GM18498 (cell line): Measurements from ENCODE around the gene SH2B3.
"Not testable (repeated sequence)": the region's sequence is repeated elsewhere in the genome, so short reads cannot be mapped to it uniquely, and the experiment has no call there.

Experiments
- ATAC-seq: cut with Tn5 transposase; IDR thresholded peaks from one replicate; pipeline ENCODE4 v1.9.1; 2021; ENCODE audit warnings: mild to moderate bottlenecking, moderate library complexity; ENCODE audit not compliant: unreplicated experiment

The SH2B3 gene

DNA sequence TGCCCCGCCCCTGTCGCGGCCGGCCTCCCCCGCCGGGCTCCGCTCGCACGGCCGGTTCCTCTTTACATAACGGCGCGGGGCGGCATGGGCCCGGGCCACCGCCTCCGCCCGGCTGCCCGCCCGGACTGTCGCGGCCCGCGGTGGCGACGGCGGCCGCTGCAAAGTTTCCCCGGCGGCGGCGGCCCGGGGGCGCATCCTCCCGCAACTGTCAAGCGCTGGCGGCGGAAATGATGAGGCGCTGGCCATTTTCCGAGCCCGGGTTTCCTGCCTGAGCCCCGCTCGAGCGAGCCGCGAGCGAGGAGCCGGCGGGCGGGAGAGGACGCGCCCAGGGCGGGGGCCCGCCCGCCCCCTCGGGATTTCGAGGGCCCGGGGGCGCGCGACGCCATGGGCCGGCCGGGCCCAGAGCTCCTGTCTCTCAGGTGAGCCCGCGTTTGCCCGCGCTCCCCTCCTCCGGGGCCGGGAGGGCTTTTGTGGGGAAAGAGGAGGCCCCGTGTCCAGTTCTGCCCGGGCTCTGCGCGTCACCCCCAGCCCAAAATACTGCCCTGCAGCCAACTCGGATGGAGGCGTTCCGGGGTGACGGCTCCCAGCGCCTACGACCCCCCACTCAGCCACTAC lies at the start of gene SH2B3:
Gene SH2B3, plus strand, starts transcription at position 65 of the 615 bp plus-strand sequence. CDS start 12,223 bp downstream, outside the sequence.
- ATAC-seq: peak; percentile 11

DNA sequence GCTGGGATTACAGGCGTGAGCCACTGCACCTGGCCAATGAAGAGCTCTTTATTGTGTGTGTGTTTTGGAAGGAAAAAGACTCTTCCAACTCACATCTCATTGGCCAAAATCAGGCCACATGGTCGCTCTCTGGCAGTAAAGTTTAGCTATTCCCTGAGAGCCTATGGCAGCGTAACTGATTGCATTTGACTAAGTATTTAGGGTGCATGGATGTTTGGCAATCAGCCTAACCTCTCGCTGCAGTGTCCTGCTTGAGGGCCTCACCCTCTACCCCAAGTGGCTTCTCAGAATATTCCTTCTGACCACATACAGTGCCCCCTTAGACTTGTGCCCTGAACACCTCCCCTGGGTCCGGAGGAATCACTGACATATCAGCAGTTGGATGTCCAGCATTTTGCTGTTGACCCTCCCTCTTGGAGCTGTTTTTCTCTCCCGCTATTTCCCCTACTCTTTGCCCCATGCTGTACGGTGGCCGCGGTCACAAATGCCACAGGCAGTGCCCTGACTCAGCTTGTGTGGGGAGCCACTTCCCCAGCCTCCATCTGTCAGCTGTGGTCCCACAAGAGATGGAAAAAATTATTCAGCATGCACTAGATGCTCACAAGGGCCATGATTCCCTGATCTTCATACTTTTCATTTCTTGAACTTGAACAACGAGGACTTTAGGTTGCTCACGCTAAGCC lies 46.4 kb upstream of the SH2B3 start:
- ATAC-seq: no peak

DNA sequence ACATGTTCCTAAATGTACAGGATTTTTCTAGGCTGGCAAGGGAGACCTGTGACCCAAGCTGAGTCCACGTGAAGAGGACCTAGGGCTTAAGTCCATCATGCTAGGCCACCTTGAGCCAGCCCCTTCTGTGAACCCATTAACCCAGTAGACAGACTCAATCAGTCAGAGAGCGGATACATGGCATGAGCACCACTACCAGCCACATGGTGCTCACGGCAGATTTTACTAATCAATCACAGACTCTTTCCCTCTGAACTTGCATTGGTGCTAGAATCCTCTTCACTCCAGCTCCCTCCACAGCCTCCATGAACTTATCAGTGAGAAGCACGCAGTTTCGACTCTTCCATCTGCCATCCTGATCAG lies 45.8 kb upstream of the SH2B3 start:
- ATAC-seq: no peak

- no peak for ATAC-seq
Measured at GRCh38 chr12:111360325-111360930, 45.3 kb upstream of the SH2B3 start.

DNA sequence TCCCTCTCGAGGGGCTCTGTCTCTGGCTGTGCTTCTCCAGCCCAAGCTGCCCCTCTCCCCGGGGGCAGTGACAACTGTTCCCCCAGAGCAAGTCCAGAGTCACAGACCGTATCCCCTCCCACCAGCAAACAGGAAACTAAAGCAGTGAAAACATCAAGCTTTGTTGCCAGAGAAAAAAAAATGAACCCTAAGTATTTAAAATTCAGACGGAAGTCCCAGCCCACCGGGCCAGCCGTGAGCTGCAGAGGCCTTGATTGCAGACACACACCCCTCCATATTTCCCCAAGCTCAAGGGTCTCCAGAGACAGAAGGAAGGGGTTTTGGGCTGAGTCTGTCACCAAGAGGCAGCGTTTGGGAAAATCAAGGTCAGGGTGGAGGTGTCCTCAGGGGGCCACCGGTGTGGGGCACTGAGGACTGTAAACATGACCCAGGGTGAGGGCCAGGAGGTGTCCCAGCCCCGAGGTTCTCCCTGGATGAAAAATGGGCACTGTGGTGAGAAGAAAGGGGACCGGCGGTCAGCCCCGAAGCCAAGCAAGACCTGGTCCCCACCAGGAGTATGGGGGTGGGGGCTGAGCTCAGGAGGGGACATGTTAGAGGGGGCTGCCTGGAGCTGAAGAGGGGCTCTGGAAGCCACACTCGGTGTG lies 44.5 kb upstream of the SH2B3 start:
- no peak for ATAC-seq

DNA sequence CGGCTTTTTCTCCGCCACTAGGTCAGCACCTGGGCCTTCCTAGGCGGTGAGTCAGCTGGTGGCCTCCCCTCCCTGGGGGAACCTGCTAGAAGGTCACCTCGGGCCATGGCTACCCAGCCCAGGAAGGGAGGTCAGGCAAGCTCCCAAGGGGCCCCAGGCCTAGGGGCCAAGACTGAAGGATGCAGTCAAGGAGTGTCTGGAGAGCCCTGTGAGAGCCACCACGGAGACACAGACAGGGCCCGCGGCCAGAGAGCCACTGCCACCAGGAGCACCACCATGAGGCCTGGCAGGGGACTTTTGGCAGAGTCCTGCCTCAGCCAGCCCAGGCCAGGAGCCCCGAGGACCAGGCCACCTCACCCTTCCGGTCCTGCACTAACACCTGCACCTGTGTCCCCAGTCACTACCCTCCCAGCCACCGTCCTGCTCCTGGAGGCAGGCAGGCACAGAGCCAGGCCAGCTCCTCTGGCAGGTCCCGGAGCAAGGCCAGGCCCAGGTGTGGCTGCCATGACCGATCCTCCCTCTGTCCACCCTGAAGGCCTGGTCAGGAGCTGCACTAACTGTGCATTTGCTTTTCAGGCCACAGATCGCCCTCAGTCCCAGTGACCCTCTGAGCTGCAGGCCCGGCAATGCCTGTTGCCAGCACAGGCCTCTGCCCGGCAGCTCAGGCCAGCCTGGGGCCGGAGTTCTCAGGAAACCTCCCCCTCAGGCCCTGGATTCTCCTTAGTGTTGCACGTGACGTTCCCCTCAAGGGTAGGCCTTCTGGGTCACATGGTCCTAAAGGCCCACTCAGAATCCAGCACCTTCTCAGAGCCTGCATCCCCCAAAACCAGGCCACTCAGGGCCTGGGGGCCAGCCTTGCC lies 43.8 kb upstream of the SH2B3 start:
- ATAC-seq: no peak

GRCh38 chr12:111362687-111363475 lies 42.8 kb upstream of the SH2B3 start:
- ATAC-seq: no peak

DNA sequence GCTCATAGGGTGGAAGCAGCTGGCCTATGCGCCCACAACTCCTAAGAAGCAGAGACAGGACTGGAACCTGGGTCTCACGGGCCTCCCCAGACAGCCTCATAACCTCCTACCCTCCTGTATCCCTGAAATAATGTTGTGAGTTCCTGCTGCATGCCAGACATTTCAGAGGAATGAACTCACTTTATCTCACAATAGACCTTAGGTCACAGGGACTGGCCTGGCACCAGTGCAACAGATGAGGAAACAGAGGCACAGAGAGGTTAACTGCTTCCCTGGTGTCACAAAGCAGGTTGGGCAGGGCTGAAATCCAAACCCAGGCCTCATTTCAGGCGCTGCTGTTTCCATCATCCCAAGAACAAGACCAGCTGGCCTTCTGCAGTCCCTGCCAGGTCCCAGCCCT lies 42.1 kb upstream of the SH2B3 start:
- no peak for ATAC-seq

GRCh38 chr12:111366075-111366474 lies 39.6 kb upstream of the SH2B3 start:
- no peak for ATAC-seq

DNA sequence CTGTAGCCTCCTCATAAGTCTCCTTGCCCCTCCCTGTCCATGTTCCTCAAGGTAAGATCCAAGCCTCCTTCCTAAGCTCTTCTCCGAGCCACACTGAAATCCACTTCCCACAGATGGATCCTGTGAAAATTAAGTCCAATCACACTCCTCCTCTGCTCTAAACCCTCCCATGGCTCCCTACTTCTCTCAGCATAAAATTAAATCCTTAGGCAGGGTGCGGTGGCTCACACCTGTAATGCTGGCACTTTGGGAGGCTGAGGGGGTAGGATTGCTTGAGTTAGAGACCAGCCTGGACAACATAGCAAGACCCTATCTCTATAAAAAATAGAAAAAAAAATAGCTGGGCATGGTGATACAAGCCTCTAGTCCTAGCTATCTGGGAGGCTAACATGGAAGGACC lies 39.1 kb upstream of the SH2B3 start:
- no peak for ATAC-seq

DNA sequence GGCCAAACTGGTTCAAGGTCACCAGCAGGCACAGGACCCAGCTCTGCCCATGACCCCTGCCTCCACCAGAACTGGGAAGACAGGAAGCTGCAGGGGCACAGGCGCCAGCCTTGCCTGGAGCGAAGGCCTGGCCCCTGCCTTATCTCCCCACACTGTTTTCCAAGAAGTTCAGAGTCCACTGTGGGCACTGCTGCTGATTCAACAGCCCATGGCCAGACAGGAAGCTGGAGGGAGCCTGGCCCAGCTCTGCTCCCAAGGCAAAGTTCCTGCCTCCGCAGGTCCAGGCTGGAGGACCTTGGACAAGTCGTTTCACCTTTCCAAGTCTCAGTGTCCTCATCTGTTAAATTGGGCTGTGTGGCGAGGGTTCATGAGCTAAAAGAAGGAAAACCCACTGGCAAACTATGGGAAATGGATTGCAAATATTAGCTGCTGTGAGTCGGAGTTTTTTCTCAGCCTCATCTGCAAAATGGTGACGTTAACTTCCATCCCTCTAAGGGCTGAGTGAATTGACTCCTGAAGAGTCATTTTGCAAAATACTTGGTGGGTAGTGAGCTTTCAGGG lies 38.0 kb upstream of the SH2B3 start:
- no peak for ATAC-seq

DNA sequence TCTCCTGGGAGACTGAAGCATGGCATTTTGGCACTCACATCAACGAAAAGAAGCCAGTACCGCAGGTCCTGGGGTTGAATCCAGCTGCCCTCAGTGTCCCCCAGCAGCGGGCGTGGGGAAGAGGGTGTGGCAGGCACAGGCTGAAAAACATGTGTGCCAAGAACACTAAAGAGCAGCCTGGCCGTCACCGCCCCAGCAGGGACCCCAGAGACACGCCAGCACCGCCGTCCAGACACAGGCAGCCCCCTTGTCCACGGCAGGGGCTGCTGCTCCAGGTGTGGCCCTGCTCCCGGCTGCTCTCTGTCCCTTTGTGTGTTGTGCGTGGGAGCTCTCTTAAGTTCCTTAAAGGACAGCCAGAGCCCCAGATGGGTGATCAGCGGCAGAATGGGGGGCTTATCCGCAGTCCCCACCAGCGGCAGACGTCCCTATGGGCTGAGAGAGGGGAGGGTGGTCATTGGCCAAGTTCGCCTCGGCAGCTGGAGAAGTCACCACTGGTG lies 37.4 kb upstream of the SH2B3 start:
- ATAC-seq: no peak

DNA sequence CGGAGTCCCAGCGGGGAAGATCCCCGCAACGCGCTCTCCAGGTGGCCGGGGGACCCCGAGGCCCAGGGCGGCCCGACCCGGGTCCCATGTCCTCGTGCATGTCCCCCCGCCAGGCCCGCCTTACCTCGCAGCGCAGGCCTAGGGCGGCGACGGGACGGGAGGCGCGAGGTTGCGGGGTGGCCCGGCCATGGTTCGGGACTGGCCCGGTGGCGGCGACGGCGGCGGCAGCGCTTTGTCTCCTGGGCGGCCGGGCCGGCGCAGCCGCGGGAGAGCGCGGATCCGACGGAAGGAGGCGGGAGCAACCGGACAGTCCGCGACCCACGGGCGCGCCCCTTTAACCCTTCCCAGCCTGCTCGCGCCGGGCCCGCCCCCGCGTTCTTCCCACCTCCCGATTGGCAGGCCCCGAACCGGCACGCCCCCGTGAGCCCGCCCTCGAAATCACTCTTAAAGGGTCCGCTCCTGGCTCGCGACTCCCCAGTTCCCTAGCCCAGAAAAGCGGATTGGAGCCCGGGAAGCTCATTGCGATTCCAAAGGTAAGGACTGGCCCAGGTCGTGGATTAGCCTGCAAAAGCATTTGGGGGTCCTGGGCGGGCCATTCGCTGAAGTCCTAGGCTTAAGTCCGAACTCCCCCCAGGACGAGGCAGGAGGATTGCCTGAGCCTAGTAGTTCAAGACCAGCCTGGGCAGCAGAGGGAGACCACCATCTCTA lies 36.8 kb upstream of the SH2B3 start, which contains the start of gene PHETA1:
Gene PHETA1, minus strand, starts transcription at position 308 of the 708 bp plus-strand sequence. CDS start 5,668 bp downstream, outside the sequence.
- peak; percentile 98 for ATAC-seq

DNA sequence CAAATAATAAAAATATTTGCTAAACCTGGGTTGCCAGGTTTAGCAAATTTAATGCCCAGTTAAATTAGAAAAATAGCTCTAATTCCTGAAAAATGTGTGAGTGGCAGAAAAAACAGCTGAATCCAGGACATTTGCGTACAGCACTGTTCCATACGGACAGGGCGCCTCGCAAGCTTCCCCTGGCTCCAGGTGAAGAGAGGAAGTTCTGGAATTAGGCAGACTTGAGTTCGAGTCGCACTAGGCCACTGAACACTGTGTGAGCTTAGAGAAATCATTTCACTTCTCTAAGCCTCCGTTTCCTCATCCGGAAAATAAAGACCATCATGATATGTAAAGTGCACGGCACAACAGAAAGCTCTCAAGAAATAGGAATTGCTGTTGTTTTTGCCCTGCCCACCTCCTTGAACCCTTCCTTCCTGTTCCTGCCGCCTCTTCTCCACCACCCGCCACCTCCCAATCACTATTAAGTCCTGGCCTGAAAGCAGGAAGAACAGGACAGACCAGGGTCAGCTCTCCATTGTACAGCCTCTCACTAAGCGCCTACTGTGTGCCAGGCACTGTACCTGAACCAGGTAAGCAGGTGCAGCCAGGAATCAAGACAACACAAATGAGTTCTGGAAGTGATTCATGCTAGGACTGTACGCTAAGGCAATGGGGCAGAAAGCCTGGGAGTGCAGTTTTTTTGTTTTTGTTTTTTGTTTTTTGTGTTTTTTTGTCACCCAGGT lies 36.1 kb upstream of the SH2B3 start:
- no peak for ATAC-seq

DNA sequence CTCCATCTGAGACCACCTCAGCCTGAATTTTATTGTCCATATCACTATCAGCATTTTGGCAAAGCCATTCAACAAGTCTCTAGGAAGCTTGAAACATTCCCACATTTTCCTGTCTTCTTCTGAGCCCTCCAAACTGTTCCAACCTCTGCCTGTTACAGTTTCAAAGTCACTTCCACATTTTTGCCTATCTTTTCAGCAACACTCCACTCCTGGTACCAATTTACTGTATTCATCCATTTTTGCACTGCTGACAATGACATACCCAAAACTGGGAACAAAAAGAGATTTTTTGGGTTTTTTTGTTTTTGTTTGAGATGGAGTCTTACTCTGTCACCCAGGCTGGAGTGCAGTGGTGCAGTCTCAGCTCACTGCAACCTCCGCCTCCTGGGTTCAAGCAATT lies 32.5 kb upstream of the SH2B3 start:
- ATAC-seq: not testable (repeated sequence)

DNA sequence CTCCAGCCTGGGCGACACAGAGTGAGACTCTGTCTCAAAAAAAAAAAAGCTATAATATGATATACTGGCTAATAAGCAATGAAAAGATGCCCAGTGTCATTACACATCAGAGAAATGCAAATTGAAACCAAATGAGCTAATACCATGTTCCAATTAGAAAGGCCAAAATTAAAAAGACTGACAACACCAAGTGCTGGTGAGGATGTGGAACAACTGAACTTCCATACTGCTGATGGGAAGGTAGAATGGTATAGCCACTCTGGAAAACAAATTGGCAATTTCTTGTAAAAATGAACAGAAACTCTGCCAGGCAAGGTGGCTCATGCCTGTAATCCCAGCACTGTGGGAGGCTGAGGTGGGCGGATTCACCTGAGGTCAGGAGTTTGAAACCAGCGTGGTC lies 28.3 kb upstream of the SH2B3 start:
- no peak for ATAC-seq

- no peak for ATAC-seq
Measured at GRCh38 chr12:111379942-111380554, 25.7 kb upstream of the SH2B3 start.

DNA sequence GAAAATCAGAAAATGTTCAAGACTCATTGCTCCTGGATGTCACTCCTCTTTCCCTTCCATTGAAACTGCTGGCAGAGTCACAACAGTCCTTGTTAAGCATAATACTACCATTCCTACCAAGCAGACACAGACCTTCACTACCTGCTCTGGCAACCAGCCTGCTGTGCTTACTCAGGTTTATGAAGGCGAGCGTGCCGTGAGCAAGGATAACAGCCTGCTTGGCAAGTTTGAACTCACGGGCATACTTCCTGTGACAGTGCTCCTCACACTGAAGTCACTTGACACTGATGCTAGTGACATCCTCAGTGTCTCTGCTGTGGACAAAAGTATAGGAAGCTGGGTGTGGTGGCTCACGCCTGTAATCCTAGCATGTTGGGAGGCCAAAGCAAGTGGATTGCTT lies 21.1 kb upstream of the SH2B3 start:
- no peak for ATAC-seq
